Measurements from ENCODE around the gene DCAF10. TPM values are rescaled to one million over a fixed set of nuclear protein-coding genes. Genes with fewer than 3 reads are reported as not detected.

DCAF10 gene
- total and polyA plus RNA-seq, 10 of the 15 experiments (the other 5 are each of a cell fraction or from before 2014, with no cell fraction given) = 3.9 to 21.7 (median 9.8) TPM

DNA sequence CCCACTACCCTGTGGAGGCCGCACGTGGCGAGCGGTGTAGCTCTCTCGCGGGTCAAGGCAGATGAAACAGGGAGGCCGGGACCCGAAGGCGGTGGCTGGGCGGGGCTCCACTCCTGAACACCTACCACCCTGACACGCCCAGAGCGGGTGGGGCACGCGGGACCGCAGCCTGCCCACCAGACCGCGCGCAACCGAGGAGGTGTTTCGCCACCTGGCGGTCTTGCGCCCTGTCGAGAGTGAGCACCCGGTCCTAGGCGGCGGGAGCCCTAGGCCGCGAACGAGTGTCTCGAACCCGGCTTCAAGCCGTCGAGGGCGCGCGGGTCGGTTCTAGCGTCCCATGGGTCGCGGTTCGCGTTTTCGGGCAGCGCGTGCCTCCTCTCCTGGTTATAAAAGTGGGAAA, 13.5 kb upstream of the DCAF10 start:
- intact Hi-C loops (cut with micrococcal nuclease; ENCODE audit: unreplicated experiment) (loop anchor here (10.0 kb wide), 1 partner anchor 302 kb away; the partner anchor contains the start of gene POLR1E), in situ Hi-C loops (cut with MboI) (no loop called here)
- RAD21 ChIA-PET (ENCODE audit: unreplicated experiment) = no interaction called here
- peaks cover 0 to 4% of the 10 kb centered on the region in 2 experiments; a peak in 1 of 4 replicates for H3K36me3 ChIP-seq (ENCODE audit: control insufficient read depth in 2 of 2, insufficient read depth in 2 of 2, low read length in 1 of 2)
- H3K9me3 ChIP-seq (replicated peaks; ENCODE audit: control insufficient read depth, insufficient read depth, low read length) = no peaks in the 10 kb centered on the region
- SMC1A ChIA-PET (ENCODE audit: uncharacterized antibody, unreplicated experiment) = interaction anchor here (0.7 kb wide), 1 partner anchor 8 kb away, joined by 4 read pairs; no protein-coding TSS in a partner anchor
- POLR2A ChIA-PET = no interaction called here
- peaks cover 34% of the 10 kb centered on the region for H3K79me2 ChIP-seq (ENCODE audit: control insufficient read depth, insufficient read depth, low read length)
- ATAC-seq (no peak), DNase-seq (ENCODE audit: low read depth, low spot score) (no peak), FAIRE-seq (no peak)
- WGBS (ENCODE audit: insufficient coverage, insufficient replicate concordance, low lambda C conversion rate, missing lambda C conversion rate) = 96% methylated on average over 32 of the region's 45 CpGs
- BruUV-seq (replicated peaks) = no TSS peak
- no peaks in the 10 kb centered on the region for H4K20me1 ChIP-seq (ENCODE audit: control insufficient read depth, insufficient read depth)
- H3K4me1 ChIP-seq (ENCODE audit: control insufficient read depth, insufficient read depth, low read length) = no peaks in the 10 kb centered on the region
- H3K4me2 ChIP-seq (ENCODE audit: control insufficient read depth, insufficient read depth) = no peak overlapping the region
- H3K27me3 ChIP-seq (replicated peaks in 1 of 2; ENCODE audit: control insufficient read depth in 2 of 2, insufficient read depth in 2 of 2, low read length in 1 of 2) = no peaks in the 10 kb centered on the region
- H3K27ac ChIP-seq (ENCODE audit: control insufficient read depth, insufficient read depth) = no peak overlapping the region
- H2AFZ ChIP-seq (ENCODE audit: control insufficient read depth, low read depth, low read length) = no peak overlapping the region
- H3K9ac ChIP-seq (ENCODE audit: control insufficient read depth, insufficient read depth, low read length) = no peak overlapping the region
- no peak overlapping the region for H3K4me3 ChIP-seq
- CTCF ChIA-PET = no interaction called here
- TF ChIP-seq SIN3A (IDR thresholded peaks at IDR 0.05; ENCODE audit: low read depth, low read length) = no peak
- TF ChIP-seq NRF1 (conservative IDR thresholded peaks at IDR 0.05; ENCODE audit: low read depth, low read length) = no peak
- no peak for TF ChIP-seq CHD2 (IDR thresholded peaks at IDR 0.05; ENCODE audit: borderline replicate concordance, low read depth, low read length)
- TF ChIP-seq, protein P1, sequence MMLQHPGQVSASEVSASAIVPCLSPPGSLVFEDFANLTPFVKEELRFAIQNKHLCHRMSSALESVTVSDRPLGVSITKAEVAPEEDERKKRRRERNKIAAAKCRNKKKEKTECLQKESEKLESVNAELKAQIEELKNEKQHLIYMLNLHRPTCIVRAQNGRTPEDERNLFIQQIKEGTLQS (IDR thresholded peaks at IDR 0.05; ENCODE audit: borderline replicate concordance, extremely low read depth, low read depth, low read length) = no peak
- no peak for TF ChIP-seq CBFB (IDR thresholded peaks at IDR 0.05; ENCODE audit: low read depth)
- TF ChIP-seq CEBPB (IDR thresholded peaks at IDR 0.05; ENCODE audit: borderline replicate concordance in 1 of 2, low read depth in 2 of 2, low read length in 2 of 2) = no peak
- no peak for TF ChIP-seq WRNIP1 (IDR thresholded peaks at IDR 0.05; ENCODE audit: borderline replicate concordance, low read depth, low read length)
- TF ChIP-seq, protein P2, sequence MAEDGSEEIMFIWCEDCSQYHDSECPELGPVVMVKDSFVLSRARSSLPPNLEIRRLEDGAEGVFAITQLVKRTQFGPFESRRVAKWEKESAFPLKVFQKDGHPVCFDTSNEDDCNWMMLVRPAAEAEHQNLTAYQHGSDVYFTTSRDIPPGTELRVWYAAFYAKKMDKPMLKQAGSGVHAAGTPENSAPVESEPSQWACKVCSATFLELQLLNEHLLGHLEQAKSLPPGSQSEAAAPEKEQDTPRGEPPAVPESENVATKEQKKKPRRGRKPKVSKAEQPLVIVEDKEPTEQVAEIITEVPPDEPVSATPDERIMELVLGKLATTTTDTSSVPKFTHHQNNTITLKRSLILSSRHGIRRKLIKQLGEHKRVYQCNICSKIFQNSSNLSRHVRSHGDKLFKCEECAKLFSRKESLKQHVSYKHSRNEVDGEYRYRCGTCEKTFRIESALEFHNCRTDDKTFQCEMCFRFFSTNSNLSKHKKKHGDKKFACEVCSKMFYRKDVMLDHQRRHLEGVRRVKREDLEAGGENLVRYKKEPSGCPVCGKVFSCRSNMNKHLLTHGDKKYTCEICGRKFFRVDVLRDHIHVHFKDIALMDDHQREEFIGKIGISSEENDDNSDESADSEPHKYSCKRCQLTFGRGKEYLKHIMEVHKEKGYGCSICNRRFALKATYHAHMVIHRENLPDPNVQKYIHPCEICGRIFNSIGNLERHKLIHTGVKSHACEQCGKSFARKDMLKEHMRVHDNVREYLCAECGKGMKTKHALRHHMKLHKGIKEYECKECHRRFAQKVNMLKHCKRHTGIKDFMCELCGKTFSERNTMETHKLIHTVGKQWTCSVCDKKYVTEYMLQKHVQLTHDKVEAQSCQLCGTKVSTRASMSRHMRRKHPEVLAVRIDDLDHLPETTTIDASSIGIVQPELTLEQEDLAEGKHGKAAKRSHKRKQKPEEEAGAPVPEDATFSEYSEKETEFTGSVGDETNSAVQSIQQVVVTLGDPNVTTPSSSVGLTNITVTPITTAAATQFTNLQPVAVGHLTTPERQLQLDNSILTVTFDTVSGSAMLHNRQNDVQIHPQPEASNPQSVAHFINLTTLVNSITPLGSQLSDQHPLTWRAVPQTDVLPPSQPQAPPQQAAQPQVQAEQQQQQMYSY (CRISPR knock-in tag; IDR thresholded peaks at IDR 0.05) = no peak
- no peak for TF ChIP-seq JUNB (IDR thresholded peaks at IDR 0.05)
- no peak for TF ChIP-seq SREBF2 (IDR thresholded peaks at IDR 0.05; ENCODE audit: low read length)
- TF ChIP-seq ASH2L (IDR thresholded peaks at IDR 0.05; ENCODE audit: borderline replicate concordance, low read depth) = no peak
- TF ChIP-seq, protein P3, sequence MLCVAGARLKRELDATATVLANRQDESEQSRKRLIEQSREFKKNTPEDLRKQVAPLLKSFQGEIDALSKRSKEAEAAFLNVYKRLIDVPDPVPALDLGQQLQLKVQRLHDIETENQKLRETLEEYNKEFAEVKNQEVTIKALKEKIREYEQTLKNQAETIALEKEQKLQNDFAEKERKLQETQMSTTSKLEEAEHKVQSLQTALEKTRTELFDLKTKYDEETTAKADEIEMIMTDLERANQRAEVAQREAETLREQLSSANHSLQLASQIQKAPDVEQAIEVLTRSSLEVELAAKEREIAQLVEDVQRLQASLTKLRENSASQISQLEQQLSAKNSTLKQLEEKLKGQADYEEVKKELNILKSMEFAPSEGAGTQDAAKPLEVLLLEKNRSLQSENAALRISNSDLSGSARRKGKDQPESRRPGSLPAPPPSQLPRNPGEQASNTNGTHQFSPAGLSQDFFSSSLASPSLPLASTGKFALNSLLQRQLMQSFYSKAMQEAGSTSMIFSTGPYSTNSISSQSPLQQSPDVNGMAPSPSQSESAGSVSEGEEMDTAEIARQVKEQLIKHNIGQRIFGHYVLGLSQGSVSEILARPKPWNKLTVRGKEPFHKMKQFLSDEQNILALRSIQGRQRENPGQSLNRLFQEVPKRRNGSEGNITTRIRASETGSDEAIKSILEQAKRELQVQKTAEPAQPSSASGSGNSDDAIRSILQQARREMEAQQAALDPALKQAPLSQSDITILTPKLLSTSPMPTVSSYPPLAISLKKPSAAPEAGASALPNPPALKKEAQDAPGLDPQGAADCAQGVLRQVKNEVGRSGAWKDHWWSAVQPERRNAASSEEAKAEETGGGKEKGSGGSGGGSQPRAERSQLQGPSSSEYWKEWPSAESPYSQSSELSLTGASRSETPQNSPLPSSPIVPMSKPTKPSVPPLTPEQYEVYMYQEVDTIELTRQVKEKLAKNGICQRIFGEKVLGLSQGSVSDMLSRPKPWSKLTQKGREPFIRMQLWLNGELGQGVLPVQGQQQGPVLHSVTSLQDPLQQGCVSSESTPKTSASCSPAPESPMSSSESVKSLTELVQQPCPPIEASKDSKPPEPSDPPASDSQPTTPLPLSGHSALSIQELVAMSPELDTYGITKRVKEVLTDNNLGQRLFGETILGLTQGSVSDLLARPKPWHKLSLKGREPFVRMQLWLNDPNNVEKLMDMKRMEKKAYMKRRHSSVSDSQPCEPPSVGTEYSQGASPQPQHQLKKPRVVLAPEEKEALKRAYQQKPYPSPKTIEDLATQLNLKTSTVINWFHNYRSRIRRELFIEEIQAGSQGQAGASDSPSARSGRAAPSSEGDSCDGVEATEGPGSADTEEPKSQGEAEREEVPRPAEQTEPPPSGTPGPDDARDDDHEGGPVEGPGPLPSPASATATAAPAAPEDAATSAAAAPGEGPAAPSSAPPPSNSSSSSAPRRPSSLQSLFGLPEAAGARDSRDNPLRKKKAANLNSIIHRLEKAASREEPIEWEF (IDR thresholded peaks at IDR 0.05; ENCODE audit: insufficient replicate concordance, low read depth, low read length) = no peak
- TF ChIP-seq NR2C2 (IDR thresholded peaks at IDR 0.05; ENCODE audit: borderline replicate concordance, control insufficient read depth, insufficient read length, low read depth) = no peak

Data from GM12878 (cell line).